ENCODE data around the gene SNAPC3.
A peak's percentile ranks its signal among the peaks of the same experiment; 100 is the strongest.
"Not testable (repeated sequence)": the region's sequence is repeated elsewhere in the genome, so short reads cannot be mapped to it uniquely, and the experiment has no call there.

SNAPC3 gene

GRCh38 chr9:15422372-15423230 is at the start of gene SNAPC3:
TSS of gene SNAPC3 (plus strand) at chr9:15422876. CDS start at chr9:15422880, 4 bp downstream.
- peak; percentile 75 for DNase-seq

DNA sequence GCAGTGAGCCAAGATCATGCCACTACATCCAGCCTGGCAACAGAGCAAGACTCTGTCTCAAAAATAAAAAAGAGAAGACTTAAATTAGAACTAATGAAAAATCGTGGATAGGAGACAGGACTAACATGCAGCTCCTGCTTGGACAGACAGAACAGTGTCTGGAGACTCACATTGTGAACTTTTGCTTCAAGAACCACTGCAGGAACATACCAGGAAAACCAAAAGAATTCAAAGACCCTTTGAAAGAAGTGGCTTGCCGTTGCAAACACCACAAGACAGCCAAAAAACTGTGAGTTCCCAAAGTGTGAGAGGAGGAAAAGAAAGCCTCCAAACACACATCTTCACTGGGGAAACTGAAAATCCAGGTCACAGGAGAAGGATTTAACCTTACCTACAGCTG is 48.8 kb upstream of the SNAPC3 start:
- DNase-seq = no peak

DNA sequence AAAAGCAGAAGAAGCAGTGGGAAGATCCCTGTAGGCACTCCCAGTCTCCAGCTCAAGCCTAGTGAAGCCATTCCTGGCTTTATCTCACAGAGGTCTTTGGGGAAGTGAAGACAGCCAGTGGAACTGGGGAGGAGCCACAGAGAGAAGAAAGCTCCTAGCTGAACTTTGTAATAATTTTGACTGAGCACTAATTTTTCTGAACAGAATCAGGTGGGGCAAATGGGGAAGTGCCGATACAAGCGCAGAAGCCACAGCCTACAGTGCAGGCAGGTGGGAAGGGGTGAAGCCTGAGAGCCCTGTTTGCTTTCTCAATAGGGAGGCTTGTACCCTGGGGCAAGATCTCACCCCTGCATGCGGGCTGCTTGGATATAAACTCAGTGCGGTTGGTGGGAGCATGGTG is 48.4 kb upstream of the SNAPC3 start:
- no peak for DNase-seq

- DNase-seq = no peak
Measured at GRCh38 chr9:15374825-15375224, 47.9 kb upstream of the SNAPC3 start.

- no peak for DNase-seq
Measured at GRCh38 chr9:15377625-15378540, 44.8 kb upstream of the SNAPC3 start.

DNA sequence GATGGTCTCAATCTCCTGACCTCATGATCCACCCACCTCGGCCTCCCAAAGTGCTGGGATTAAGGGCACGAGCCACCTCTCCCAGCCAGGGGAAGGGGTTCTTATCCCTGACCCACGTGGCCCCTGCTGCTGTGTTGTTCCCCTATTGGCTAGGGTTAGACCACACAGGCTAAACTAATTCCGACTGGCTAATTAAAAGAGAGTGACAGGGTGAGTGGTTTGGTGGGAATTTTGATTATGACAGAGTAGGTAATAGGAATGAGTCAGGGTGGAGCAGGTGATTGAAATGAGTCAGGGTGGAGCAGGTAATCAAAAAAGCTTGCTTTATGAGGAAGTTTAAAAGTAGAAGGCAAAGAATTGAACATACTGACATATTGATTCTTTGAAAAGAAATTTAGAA is 43.4 kb upstream of the SNAPC3 start:
- not testable (repeated sequence) for DNase-seq

DNA sequence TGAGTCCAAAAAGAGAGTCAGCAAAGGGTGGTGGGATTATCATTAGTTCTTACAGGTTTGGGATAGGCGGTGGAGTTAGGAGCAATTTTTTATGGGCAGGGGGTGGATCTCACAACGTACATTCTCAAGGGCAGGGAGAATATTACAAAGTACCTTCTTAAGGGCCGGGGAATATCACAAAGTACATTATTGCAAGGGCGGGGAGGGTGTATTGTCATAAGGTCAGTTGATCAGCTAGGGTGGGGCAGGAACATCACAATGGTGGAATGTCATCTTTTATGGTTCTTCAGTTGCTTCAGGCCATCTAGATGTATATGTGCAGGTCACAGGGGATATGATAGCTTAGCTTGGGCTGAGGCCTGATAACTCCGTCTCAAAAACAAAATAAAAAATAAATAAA is 42.8 kb upstream of the SNAPC3 start:
- not testable (repeated sequence) for DNase-seq

DNA sequence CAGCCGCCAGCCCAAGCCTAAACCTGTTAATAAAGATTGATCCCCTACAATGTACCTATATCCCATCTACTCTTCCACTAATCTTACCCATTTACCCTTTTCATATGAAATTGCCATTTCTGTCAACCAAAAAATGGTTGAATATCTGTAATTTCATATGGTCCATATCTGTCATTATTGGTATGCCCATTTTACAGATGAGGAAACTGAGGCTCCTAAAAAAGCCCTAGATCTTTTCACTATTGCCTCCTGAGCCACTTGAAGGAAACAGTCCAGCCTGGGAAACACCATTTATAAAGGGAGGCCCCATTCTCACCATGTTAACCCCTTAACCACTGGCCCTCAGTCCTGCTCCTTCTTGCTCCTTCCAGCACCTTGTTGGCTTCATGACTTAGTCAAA is 41.2 kb upstream of the SNAPC3 start:
- DNase-seq = no peak

- no peak for DNase-seq
Measured at GRCh38 chr9:15386465-15386864, 36.2 kb upstream of the SNAPC3 start.

- no peak for DNase-seq
Measured at GRCh38 chr9:15389173-15389572, 33.5 kb upstream of the SNAPC3 start.

DNA sequence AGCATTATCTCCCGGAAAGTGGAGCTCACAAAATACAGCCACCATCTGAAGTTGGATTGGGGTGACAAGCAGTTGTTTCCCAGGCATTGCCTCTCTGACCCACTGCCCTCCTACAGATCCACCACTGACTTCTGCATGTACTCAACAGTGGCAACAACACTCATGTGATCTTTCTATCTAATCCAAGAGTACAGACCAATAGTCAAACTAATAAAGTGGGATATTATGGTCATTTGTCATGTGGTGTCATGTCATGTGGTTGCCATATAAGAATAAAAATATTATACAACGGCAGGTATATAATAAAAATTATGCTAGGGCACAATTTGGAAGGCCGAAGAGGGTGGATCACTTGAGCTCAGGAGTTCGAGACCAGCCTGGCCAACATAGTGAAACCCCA is 33.0 kb upstream of the SNAPC3 start:
- no peak for DNase-seq

GRCh38 chr9:15390201-15390600 is 32.5 kb upstream of the SNAPC3 start:
- no peak for DNase-seq

- no peak for DNase-seq
Measured at GRCh38 chr9:15392363-15392762, 30.3 kb upstream of the SNAPC3 start.

GRCh38 chr9:15400281-15400941 is 22.3 kb upstream of the SNAPC3 start:
- no peak for DNase-seq

DNA sequence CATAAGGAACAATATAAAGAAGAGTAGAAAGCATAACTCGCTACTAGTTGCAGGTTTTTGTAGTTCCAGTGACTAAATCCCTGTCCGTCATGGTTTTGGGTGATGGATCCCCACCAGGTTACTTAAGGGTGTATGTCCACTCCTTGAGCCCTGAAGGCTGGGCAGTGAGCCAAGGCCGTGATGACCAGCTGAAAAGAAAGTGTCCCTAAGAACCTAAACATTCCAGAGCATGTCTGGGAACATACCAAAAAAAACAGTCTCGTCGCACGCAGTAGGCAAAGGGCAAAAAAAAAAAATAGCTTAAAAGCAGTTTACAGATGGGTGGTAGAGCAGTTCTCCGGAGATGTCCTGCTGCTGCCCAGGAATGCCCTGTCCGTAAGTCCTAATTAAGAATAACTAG is 21.4 kb upstream of the SNAPC3 start:
- no peak for DNase-seq

- DNase-seq = no peak
Measured at GRCh38 chr9:15403155-15403554, 19.5 kb upstream of the SNAPC3 start.

DNA sequence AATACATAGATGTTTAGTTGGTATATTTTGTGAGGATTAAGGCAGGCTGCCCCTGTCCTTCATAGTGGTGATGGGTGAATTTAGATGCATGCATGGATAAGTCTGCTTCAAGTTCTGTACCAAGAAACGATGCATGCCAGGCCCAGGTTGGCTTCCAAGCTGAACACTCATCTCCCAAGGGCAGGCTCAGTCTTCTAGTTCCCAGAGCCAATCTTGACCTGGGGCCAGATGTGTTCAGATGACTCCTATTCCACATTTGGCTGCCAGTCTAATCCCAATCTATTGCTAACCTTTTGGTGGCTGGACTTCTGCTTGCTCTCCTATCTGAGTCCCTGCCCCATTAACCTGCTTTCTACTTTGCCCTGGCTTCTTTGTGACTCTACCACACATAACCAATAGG is 18.5 kb upstream of the SNAPC3 start:
- DNase-seq = no peak

GRCh38 chr9:15416880-15417279 is 5.8 kb upstream of the SNAPC3 start:
- no peak for DNase-seq

GRCh38 chr9:15417626-15418025 is 5.0 kb upstream of the SNAPC3 start:
- DNase-seq = no peak

GRCh38 chr9:15420796-15421195 is 1.9 kb upstream of the SNAPC3 start:
- DNase-seq = no peak

- DNase-seq = no peak
Measured at GRCh38 chr9:15421532-15421931, 1.1 kb upstream of the SNAPC3 start.

GRCh38 chr9:15421990-15422371 is 695 bp upstream of the SNAPC3 start:
- DNase-seq = no peak

DNA sequence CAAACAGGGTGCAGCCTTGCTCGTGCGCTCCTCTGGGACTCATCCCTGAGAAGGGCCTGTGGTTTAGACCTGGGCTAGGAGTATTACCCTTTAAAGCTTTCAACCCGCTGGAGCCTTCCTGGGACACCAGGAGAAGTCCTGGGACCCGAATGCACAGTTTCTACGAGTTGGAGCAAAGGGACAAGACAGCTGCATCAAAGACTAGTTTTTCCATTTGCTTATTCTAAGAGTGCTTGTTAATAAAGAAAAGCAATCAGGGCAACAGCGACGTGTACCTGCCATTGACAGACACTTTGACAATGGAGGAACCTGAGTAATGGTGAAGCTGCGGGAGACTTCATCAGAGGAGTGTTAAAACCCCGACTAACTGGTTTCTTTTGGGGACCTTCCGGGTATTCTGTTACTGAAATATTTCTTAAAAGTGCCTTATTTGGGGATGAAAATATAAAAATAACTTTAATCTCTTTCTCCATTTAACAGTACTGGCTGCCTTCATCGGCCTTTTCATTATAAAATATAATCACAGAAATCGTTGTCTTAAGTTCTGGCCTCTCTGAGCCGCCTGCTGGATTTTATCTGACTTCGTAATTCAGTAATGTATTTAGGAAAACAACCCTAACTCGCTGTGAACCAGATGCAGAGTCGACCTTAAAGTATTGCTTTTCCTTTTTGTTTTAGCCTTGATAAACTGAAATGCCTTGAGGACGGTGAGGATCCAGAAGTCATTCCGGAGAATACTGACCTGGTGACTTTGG is 732 bp downstream of the SNAPC3 start:
- no peak for DNase-seq

All from T1000 (cell line).